Fibroblast of mammary gland (primary cell): ENCODE data around the gene DSCAML1.

ENCODE experiments used
- DNase-seq: peaks from one replicate; pipeline ENCODE4 v3.0.0-alpha.2; 2010; ENCODE audit warnings: low read depth
- H3K4me3 ChIP-seq: 2 replicates; pipeline ENCODE4 v1.5.1; 2011; ENCODE audit warnings: low read depth, mild to moderate bottlenecking, low read length, moderate library complexity; ENCODE audit not compliant: control insufficient read depth
- CTCF ChIP-seq: conservative IDR thresholded peaks from 2 replicates; pipeline ENCODE4 v1.5.1; 2011; ENCODE audit warnings: low read depth, low read length, inconsistent platforms; ENCODE audit not compliant: control insufficient read depth, insufficient read depth

The DSCAML1 gene

GRCh38 chr11:117799634-117800033 lies 2.6 kb upstream of the DSCAML1 start:
- TF ChIP-seq CTCF = no peak
- no peak for DNase-seq
- H3K4me3 ChIP-seq = no peak overlapping the region

GRCh38 chr11:117796456-117796871 lies 552 bp downstream of the DSCAML1 start:
- DNase-seq = no peak
- no peak for TF ChIP-seq CTCF
- no peak overlapping the region for H3K4me3 ChIP-seq

GRCh38 chr11:117795638-117796455 lies 1.2 kb downstream of the DSCAML1 start:
- TF ChIP-seq CTCF = no peak
- H3K4me3 ChIP-seq = no peak overlapping the region
- no peak for DNase-seq

GRCh38 chr11:117794772-117795629 lies 2.0 kb downstream of the DSCAML1 start:
- DNase-seq = no peak
- no peak overlapping the region for H3K4me3 ChIP-seq
- TF ChIP-seq CTCF = no peak

GRCh38 chr11:117794135-117794534 lies 2.9 kb downstream of the DSCAML1 start:
- H3K4me3 ChIP-seq = no peak overlapping the region
- DNase-seq = no peak
- TF ChIP-seq CTCF = no peak

- no peak overlapping the region for H3K4me3 ChIP-seq
- no peak for DNase-seq
- TF ChIP-seq CTCF = no peak
Observed at GRCh38 chr11:117793583-117793982, 3.4 kb downstream of the DSCAML1 start.
